Neuronal stem cell (in vitro differentiated cells): ENCODE measurements around the gene CACNA2D4.

ENCODE experiments used
- DNase-seq: peaks from one replicate; pipeline ENCODE4 v3.0.0-alpha.2; 2013; ENCODE audit warnings: low spot score
- H2AFZ ChIP-seq: one replicate; pipeline ENCODE4 v1.6.1; 2013; ENCODE audit warnings: mild to moderate bottlenecking, low read length, inconsistent platforms
- H2AK5ac ChIP-seq: 2 replicates; pipeline ENCODE4 v1.6.1; 2013; ENCODE audit warnings: low read depth, mild to moderate bottlenecking, inconsistent platforms, low read length, moderate library complexity, mixed read lengths
- H2BK120ac ChIP-seq: 2 replicates; pipeline ENCODE4 v1.6.1; 2013; ENCODE audit warnings: low read depth, mild to moderate bottlenecking, inconsistent platforms, low read length, moderate library complexity, mixed read lengths
- H2BK12ac ChIP-seq: one replicate; pipeline ENCODE4 v1.6.1; 2013; ENCODE audit warnings: low read length, inconsistent platforms
- H2BK15ac ChIP-seq: 2 replicates; pipeline ENCODE4 v1.6.1; 2013; ENCODE audit warnings: mild to moderate bottlenecking, low read length, inconsistent platforms, mixed read lengths
- H2BK5ac ChIP-seq: one replicate; pipeline ENCODE4 v1.6.1; 2013; ENCODE audit warnings: inconsistent platforms, mild to moderate bottlenecking, low read length, moderate library complexity
- H3K14ac ChIP-seq: one replicate; pipeline ENCODE4 v1.6.1; 2013; ENCODE audit warnings: low read length, inconsistent platforms
- H3K18ac ChIP-seq: 2 replicates; pipeline ENCODE4 v1.6.1; 2013; ENCODE audit warnings: low read length, inconsistent platforms
- H3K23ac ChIP-seq: 2 replicates; pipeline ENCODE4 v1.6.1; 2013; ENCODE audit warnings: low read depth, mild to moderate bottlenecking, mixed read lengths, low read length, inconsistent platforms; ENCODE audit not compliant: poor library complexity
- H3K27ac ChIP-seq: replicated peaks from 3 replicates; pipeline ENCODE4 v1.5.1; 2013; ENCODE audit warnings: low read length, inconsistent platforms
- H3K27me3 ChIP-seq, 3 experiments: 2 replicates each; pipeline ENCODE4 v1.6.1; 2013; ENCODE audit warnings: low read length in 3 of 3, mild to moderate bottlenecking in 2 of 3, inconsistent platforms in 1 of 3, low read depth in 1 of 3, mixed read lengths in 1 of 3, moderate library complexity in 1 of 3; ENCODE audit not compliant: control insufficient read depth in 3 of 3, insufficient read depth in 3 of 3
- H3K36me3 ChIP-seq, 2 donors: replicated peaks in 1 of 2; 2 replicates each; pipeline ENCODE4 v1.6.1; 2013; ENCODE audit warnings: low read length in 2 of 2; ENCODE audit not compliant: control insufficient read depth in 2 of 2, insufficient read depth in 2 of 2
- H3K4ac ChIP-seq: 2 replicates; pipeline ENCODE4 v1.6.1; 2013; ENCODE audit warnings: inconsistent platforms, mild to moderate bottlenecking, low read length, moderate library complexity
- H3K4me1 ChIP-seq, 2 donors: 1 replicate in 1 of 2; 2 replicates in 1 of 2; pipeline ENCODE4 v1.6.1; 2013; ENCODE audit warnings: low read length in 2 of 2, low read depth in 1 of 2; ENCODE audit not compliant: control insufficient read depth in 2 of 2, insufficient read depth in 1 of 2
- H3K4me2 ChIP-seq: one replicate; pipeline ENCODE4 v1.6.1; 2013; ENCODE audit warnings: mild to moderate bottlenecking, low read length, inconsistent platforms; ENCODE audit not compliant: insufficient read depth, poor library complexity, severe bottlenecking
- H3K4me3 ChIP-seq, 2 donors: 2 replicates each; pipeline ENCODE4 v1.5.1; 2013; ENCODE audit warnings: low read length in 2 of 2, mild to moderate bottlenecking in 2 of 2, inconsistent platforms in 1 of 2, moderate library complexity in 1 of 2
- H3K79me1 ChIP-seq: one replicate; pipeline ENCODE4 v1.6.1; 2013; ENCODE audit warnings: low read depth, mild to moderate bottlenecking, inconsistent platforms, low read length, moderate library complexity
- H3K9ac ChIP-seq: one replicate; pipeline ENCODE4 v1.6.1; 2013; ENCODE audit warnings: mild to moderate bottlenecking, low read depth, low read length, inconsistent platforms; ENCODE audit not compliant: poor library complexity
- H3K9me3 ChIP-seq, 2 donors: replicated peaks in 1 of 2; 2 replicates each; pipeline versions ENCODE3 to v1.6.1; 2013; ENCODE audit warnings: low read length in 2 of 2, mild to moderate bottlenecking in 2 of 2, inconsistent platforms in 1 of 2, low read depth in 1 of 2, mixed read lengths in 1 of 2, moderate library complexity in 1 of 2; ENCODE audit not compliant: control insufficient read depth in 2 of 2, insufficient read depth in 1 of 2
- H4K8ac ChIP-seq: one replicate; pipeline ENCODE4 v1.6.1; 2013; ENCODE audit warnings: low read depth, mild to moderate bottlenecking, inconsistent platforms, low read length, moderate library complexity
- H4K91ac ChIP-seq: one replicate; pipeline ENCODE4 v1.6.1; 2013; ENCODE audit warnings: low read length, low read depth, mild to moderate bottlenecking, inconsistent platforms; ENCODE audit not compliant: poor library complexity
- WGBS, 2 donors: extraction: QIAGEN DNeasy Blood & Tissue Kit; methylation state at CpG; one replicate each; pipeline ENCODE4 v1.1.7; 2013; ENCODE audit warnings: missing lambda C conversion rate in 2 of 2, mixed read lengths in 1 of 2; ENCODE audit not compliant: insufficient read length in 2 of 2, insufficient replicate concordance in 1 of 2; ENCODE audit errors: extremely low coverage in 2 of 2; 5-methylcytosine and 5-hydroxymethylcytosine counted together

Gene CACNA2D4

DNA sequence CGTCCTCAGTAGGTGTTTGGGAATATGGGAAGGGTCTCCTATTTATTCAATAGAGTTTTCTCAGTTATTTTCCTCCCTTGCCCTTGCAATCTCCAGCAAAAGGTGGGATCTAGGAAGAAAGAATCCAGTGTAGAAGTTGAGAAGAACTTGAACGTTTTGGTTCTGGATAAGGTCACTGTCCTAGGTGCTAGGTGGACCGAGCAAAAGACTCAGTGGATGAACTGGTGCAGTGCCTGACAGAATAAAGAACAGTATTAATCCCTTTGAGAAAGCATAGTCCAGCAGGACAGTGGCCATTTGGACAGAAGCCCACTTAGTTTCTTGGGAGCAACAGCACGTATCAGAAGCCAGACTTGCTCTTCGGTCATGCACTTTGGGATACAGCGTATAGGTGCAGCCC, 130.7 kb downstream of the CACNA2D4 start:
- Histone ChIP-seq H3K4me2 (no peak overlapping the region), H3K4me3 (no peak overlapping the region), H3K18ac (no peak overlapping the region), H2BK120ac (no peak overlapping the region), H2AK5ac (no peak overlapping the region), H4K91ac (no peak overlapping the region), H2BK15ac (no peak overlapping the region), H2BK12ac (no peak overlapping the region), H3K23ac (no peak overlapping the region), H3K4me1 (no peaks in the 10 kb centered on the region), H4K8ac (no peak overlapping the region), H3K14ac (no peak overlapping the region), H3K4ac (no peak overlapping the region), H3K27me3 (no peaks in the 10 kb centered on the region), H3K9ac (no peak overlapping the region), H2AFZ (no peak overlapping the region), H3K79me1 (no peaks in the 10 kb centered on the region), H3K27ac (no peak overlapping the region), H3K9me3 (no peaks in the 10 kb centered on the region), H3K36me3 (peaks cover 18 to 55% of the 10 kb centered on the region in 2 donors), H2BK5ac (no peak overlapping the region)
- WGBS, 2 donors, result no CpG with 5 or more reads among the region's 6 CpGs
- no peak for DNase-seq

GRCh38 chr12:1782215-1782614, 136.2 kb downstream of the CACNA2D4 start:
- Histone ChIP-seq H2BK5ac (no peak overlapping the region), H3K4me3 (no peak overlapping the region), H3K9ac (no peak overlapping the region), H3K9me3 (no peaks in the 10 kb centered on the region), H3K23ac (no peak overlapping the region), H3K27ac (no peak overlapping the region), H2BK15ac (no peak overlapping the region), H3K4me2 (no peak overlapping the region), H4K8ac (no peak overlapping the region), H4K91ac (no peak overlapping the region), H2AFZ (no peak overlapping the region), H2AK5ac (no peak overlapping the region), H2BK120ac (no peak overlapping the region), H3K27me3 (no peaks in the 10 kb centered on the region), H3K79me1 (no peaks in the 10 kb centered on the region), H2BK12ac (no peak overlapping the region), H3K36me3 (peaks cover 16 to 86% of the 10 kb centered on the region in 2 donors), H3K4me1 (no peaks in the 10 kb centered on the region), H3K14ac (no peak overlapping the region), H3K18ac (no peak overlapping the region), H3K4ac (no peak overlapping the region)
- WGBS, 2 donors, result no CpG with 5 or more reads among the region's 2 CpGs
- no peak for DNase-seq

GRCh38 chr12:1781772-1782171, 136.7 kb downstream of the CACNA2D4 start:
- Histone ChIP-seq H3K79me1 (no peaks in the 10 kb centered on the region), H3K27ac (no peak overlapping the region), H3K9me3 (no peaks in the 10 kb centered on the region)

DNA sequence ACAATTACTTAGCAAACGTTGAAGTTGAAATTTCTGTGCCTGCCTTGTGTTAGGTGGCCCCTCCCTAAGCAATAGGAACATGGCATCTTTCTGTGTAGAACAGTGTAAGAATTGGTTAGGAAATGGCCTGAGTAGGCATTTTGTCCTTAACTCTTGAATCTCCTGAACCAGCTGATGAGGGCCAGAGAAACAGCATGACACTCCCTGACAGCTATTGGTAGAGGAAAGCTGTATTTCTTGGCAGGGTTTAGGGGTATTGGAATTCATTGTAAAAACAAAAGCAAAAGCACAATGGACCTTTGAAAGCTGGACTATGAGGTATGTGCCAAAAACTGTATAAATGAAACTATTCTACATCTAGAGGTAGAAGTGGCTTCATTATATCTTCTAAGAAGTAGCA, 138.7 kb downstream of the CACNA2D4 start:
- H3K79me1 ChIP-seq, result no peaks in the 10 kb centered on the region
- no peak overlapping the region for H2BK5ac ChIP-seq
- no peak overlapping the region for H2AK5ac ChIP-seq
- H4K91ac ChIP-seq, result no peak overlapping the region
- no CpG with 5 or more reads among the region's 1 CpG for WGBS, 2 donors
- peaks cover 8 to 76% of the 10 kb centered on the region in 2 donors for H3K36me3 ChIP-seq
- DNase-seq, result no peak
- H4K8ac ChIP-seq, result no peak overlapping the region
- H2BK15ac ChIP-seq, result no peak overlapping the region
- H3K18ac ChIP-seq, result no peak overlapping the region
- H3K23ac ChIP-seq, result no peak overlapping the region
- H3K4me3 ChIP-seq, result no peak overlapping the region
- no peak overlapping the region for H3K9ac ChIP-seq
- H3K9me3 ChIP-seq, result no peaks in the 10 kb centered on the region
- no peak overlapping the region for H3K27ac ChIP-seq
- no peak overlapping the region for H2AFZ ChIP-seq
- no peak overlapping the region for H2BK120ac ChIP-seq
- H2BK12ac ChIP-seq, result no peak overlapping the region
- no peaks in the 10 kb centered on the region for H3K27me3 ChIP-seq
- H3K4ac ChIP-seq, result no peak overlapping the region
- peaks cover 4 to 6% of the 10 kb centered on the region in 2 donors for H3K4me1 ChIP-seq
- H3K14ac ChIP-seq, result no peak overlapping the region
- no peak overlapping the region for H3K4me2 ChIP-seq

More at GRCh38 chr12:1781772-1782171, 136.7 kb downstream of the CACNA2D4 start:
- Histone ChIP-seq H2BK5ac (no peak overlapping the region), H4K91ac (no peak overlapping the region), H3K4me3 (no peak overlapping the region), H2BK12ac (no peak overlapping the region), H2AFZ (no peak overlapping the region), H3K4ac (no peak overlapping the region), H3K27me3 (no peaks in the 10 kb centered on the region), H3K4me1 (no peaks in the 10 kb centered on the region), H2AK5ac (no peak overlapping the region), H3K23ac (no peak overlapping the region), H2BK15ac (no peak overlapping the region), H3K4me2 (no peak overlapping the region), H3K9ac (no peak overlapping the region), H3K14ac (no peak overlapping the region), H3K36me3 (peaks cover 14 to 83% of the 10 kb centered on the region in 2 donors), H4K8ac (no peak overlapping the region), H2BK120ac (no peak overlapping the region), H3K18ac (no peak overlapping the region)
- no peak for DNase-seq
- WGBS, 2 donors, result no CpG with 5 or more reads among the region's 2 CpGs
